GM12865 (cell line): ENCODE data around the gene ZNF783.
"Not testable (repeated sequence)": the region's sequence is repeated elsewhere in the genome, so short reads cannot be mapped to it uniquely, and the experiment has no call there.

Source experiments
- DNase-seq: peaks from one replicate; pipeline ENCODE4 v3.0.0; 2010; ENCODE audit warnings: low read depth
- H3K4me3 ChIP-seq: 2 replicates; pipeline ENCODE4 v1.5.1; 2011; ENCODE audit warnings: mild to moderate bottlenecking, low read depth, low read length, control low read depth
- CTCF ChIP-seq: IDR thresholded peaks from 2 replicates; pipeline ENCODE4 v1.5.1; 2011; ENCODE audit warnings: low read length, control low read depth, low read depth, inconsistent platforms; ENCODE audit not compliant: insufficient read depth; ENCODE audit errors: missing control alignments

The ZNF783 gene

GRCh38 chr7:149223176-149223575 is 38.8 kb upstream of the ZNF783 start:
- no peak for TF ChIP-seq CTCF

GRCh38 chr7:149223761-149224160 is 38.2 kb upstream of the ZNF783 start:
- DNase-seq = no peak
- H3K4me3 ChIP-seq = no peak overlapping the region
- TF ChIP-seq CTCF = no peak

More at GRCh38 chr7:149223176-149223575, 38.8 kb upstream of the ZNF783 start:
- DNase-seq = no peak
- H3K4me3 ChIP-seq = no peak overlapping the region

GRCh38 chr7:149224352-149224751 is 37.6 kb upstream of the ZNF783 start:
- H3K4me3 ChIP-seq = no peak overlapping the region
- no peak for TF ChIP-seq CTCF
- DNase-seq = no peak

GRCh38 chr7:149225106-149225505 is 36.9 kb upstream of the ZNF783 start:
- no peak for TF ChIP-seq CTCF
- H3K4me3 ChIP-seq = no peak overlapping the region
- no peak for DNase-seq

GRCh38 chr7:149225656-149226055 is 36.3 kb upstream of the ZNF783 start:
- DNase-seq = no peak
- H3K4me3 ChIP-seq = no peak overlapping the region
- no peak for TF ChIP-seq CTCF

GRCh38 chr7:149226366-149226765 is 35.6 kb upstream of the ZNF783 start:
- not testable (repeated sequence) for H3K4me3 ChIP-seq, DNase-seq

- H3K4me3 ChIP-seq = no peak overlapping the region
- DNase-seq = no peak
- no peak for TF ChIP-seq CTCF
Measured at GRCh38 chr7:149226840-149227494, 35.0 kb upstream of the ZNF783 start.
